Measurements from ENCODE around the gene ECSIT. TPM values are rescaled to one million over a fixed set of nuclear protein-coding genes. Genes with fewer than 3 reads are reported as not detected.
"Not testable (repeated sequence)": the region's sequence is repeated elsewhere in the genome, so short reads cannot be mapped to it uniquely, and the experiment has no call there.

Gene ECSIT
- total and polyA plus RNA-seq, 8 donors: 32.1 to 87.3 (median 41.4) TPM

GRCh38 chr19:11460207-11460606 lies 68.7 kb downstream of the ECSIT start:
- Histone ChIP-seq H3K9me3 (no peaks in the 10 kb centered on the region), H3K36me3 (no peaks in the 10 kb centered on the region), H3K27ac (no peak overlapping the region), H3K4me1 (no peaks in the 10 kb centered on the region), H3K4me3 (no peak overlapping the region), H3K27me3 (no peaks in the 10 kb centered on the region)
- no peak for FAIRE-seq
- intact Hi-C loops (cut with DNase I): no loop called here
- no peak for ATAC-seq
- TF ChIP-seq CTCF (IDR thresholded peaks at IDR 0.05): no peak
- WGBS, 2 donors: 47% methylated on average over 4 of the region's 4 CpGs
- DNase-seq: no peak

- H3K27me3 ChIP-seq; DNase-seq; H3K9me3 ChIP-seq; FAIRE-seq; H3K4me3 ChIP-seq; H3K36me3 ChIP-seq; H3K4me1 ChIP-seq; H3K27ac ChIP-seq; intact Hi-C loops (cut with DNase I); ATAC-seq: not testable (repeated sequence)
- WGBS, 2 donors: 67 to 74% methylated on average over 11 of the region's 11 CpGs
These were observed 70.0 kb downstream of the ECSIT start for GRCh38 chr19:11458912-11459311.

DNA sequence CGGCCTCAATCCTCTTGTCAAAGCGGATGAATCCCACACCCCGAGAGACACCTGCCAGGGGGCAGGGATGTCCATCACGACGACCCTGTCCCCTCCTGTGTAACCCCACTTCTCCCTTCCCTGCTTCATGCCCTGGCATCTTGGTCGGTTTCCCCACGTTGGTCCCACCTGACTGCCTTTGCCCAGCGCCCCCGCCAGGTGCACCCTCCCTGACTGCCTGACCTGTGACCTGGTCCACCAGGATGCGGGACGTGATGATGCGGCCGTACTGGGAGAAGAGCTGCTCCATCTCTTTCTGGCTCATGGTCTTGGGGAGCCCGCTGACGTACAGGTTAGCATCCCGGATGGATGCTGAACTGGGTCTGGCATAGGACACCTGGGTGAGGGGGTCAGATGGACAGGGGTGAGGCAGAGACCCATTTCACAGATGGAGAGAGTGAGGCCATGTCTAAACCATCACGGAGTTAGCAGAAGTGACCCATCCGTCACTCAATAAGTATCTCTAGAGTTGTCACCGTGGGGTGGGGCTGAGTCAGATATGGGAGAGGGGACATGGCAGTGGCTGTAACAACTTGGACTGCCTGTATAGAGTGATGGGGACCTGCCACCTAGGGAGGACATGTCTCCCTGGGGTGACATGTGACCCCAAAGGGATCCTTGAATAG lies 70.6 kb downstream of the ECSIT start:
- DNase-seq (no peak), FAIRE-seq (no peak), ATAC-seq (no peak)
- no peak for TF ChIP-seq CTCF (IDR thresholded peaks at IDR 0.05)
- intact Hi-C loops (cut with DNase I): no loop called here
- no peak overlapping the region for H3K27ac ChIP-seq
- 70 to 77% methylated on average over 19 of the region's 19 CpGs for WGBS, 2 donors
- no peak overlapping the region for H3K4me3 ChIP-seq
- H3K9me3 ChIP-seq: no peaks in the 10 kb centered on the region
- no peaks in the 10 kb centered on the region for H3K36me3 ChIP-seq
- no peaks in the 10 kb centered on the region for H3K27me3 ChIP-seq
- no peaks in the 10 kb centered on the region for H3K4me1 ChIP-seq

DNA sequence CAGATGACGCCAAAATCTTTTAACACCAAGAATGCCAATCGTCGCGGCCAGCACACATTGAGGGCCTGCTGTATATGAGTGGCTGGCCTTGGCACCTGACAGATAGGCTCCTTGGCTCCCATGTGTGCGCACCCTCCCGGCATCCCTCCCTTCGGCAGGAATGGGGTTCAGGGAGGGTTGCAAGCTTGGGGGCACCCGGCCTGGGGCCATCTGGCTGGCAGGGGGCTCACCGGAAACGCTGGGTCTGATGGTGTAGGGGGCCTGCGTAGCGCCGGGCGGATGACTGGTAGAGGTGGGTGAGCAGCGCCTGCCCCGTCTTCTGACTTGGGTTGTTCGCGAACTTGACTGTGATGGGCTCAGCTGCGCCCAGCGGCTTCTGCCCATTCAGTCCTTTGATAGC lies 71.1 kb downstream of the ECSIT start:
- Histone ChIP-seq H3K36me3 (no peaks in the 10 kb centered on the region), H3K27me3 (no peaks in the 10 kb centered on the region), H3K4me1 (no peaks in the 10 kb centered on the region), H3K9me3 (no peaks in the 10 kb centered on the region), H3K27ac (no peak overlapping the region), H3K4me3 (no peak overlapping the region)
- TF ChIP-seq CTCF (IDR thresholded peaks at IDR 0.05): no peak
- 74 to 77% methylated on average over 20 of the region's 20 CpGs for WGBS, 2 donors
- DNase-seq (no peak), ATAC-seq (no peak), FAIRE-seq (no peak)
- intact Hi-C loops (cut with DNase I): no loop called here

GRCh38 chr19:11457115-11457514 lies 71.8 kb downstream of the ECSIT start:
- FAIRE-seq: no peak
- no peak overlapping the region for H3K27ac ChIP-seq
- DNase-seq: no peak
- 21 to 30% methylated on average over 14 to 18 of the region's 18 CpGs for WGBS, 2 donors
- no peaks in the 10 kb centered on the region for H3K4me1 ChIP-seq
- H3K27me3 ChIP-seq: no peaks in the 10 kb centered on the region
- no peak overlapping the region for H3K4me3 ChIP-seq
- H3K36me3 ChIP-seq: no peaks in the 10 kb centered on the region
- no peak for TF ChIP-seq CTCF (IDR thresholded peaks at IDR 0.05)
- ATAC-seq: peak in 1 of 4 donors; percentile 20
- intact Hi-C loops (cut with DNase I): no loop called here
- no peaks in the 10 kb centered on the region for H3K9me3 ChIP-seq
